SK-N-MC (cell line): ENCODE results near the gene KHDRBS1.

ENCODE experiments used
- EZH2 ChIP-seq: fragments of 200-600 bp; sonication (generic); IDR thresholded peaks from one replicate; pipeline ENCODE4 v1.6.1; 2017; ENCODE audit warnings: antibody characterized with exemption
- FOXP2 ChIP-seq: optimal IDR thresholded peaks from 2 replicates; pipeline ENCODE3; 2011; ENCODE audit warnings: mild to moderate bottlenecking, moderate library complexity; ENCODE audit not compliant: insufficient read depth; ENCODE audit errors: extremely low read length, control extremely low read depth
- POLR2AphosphoS5 ChIP-seq: IDR thresholded peaks from 2 replicates; pipeline ENCODE4 v1.6.1; 2012; ENCODE audit warnings: mild to moderate bottlenecking, low read depth, low read length, borderline replicate concordance

GRCh38 chr1:32047701-32048100, 34.0 kb downstream of the KHDRBS1 start:
- no peak for TF ChIP-seq POLR2AphosphoS5
- TF ChIP-seq EZH2: no peak
- TF ChIP-seq FOXP2: no peak
